Measurements from ENCODE around the gene SRM. TPM values are rescaled to one million over a fixed set of nuclear protein-coding genes. Genes with fewer than 3 reads are reported as not detected.
"Not testable (repeated sequence)": the region's sequence is repeated elsewhere in the genome, so short reads cannot be mapped to it uniquely, and the experiment has no call there.

SRM gene
- 7.4 and 10.8 TPM in 2 replicates for total RNA-seq

- Histone ChIP-seq H3K4me3 (ENCODE audit: low read depth, low read length) (peak within 1 kb of the TSS; percentile 98), H3K36me3 (ENCODE audit: control insufficient read depth, insufficient read depth, low read length) (peaks cover 20% of the 10 kb centered on the region), H3K27me3 (ENCODE audit: control insufficient read depth, insufficient read depth, low read length) (no peaks in the 10 kb centered on the region)
- FAIRE-seq (no peak), DNase-seq (ENCODE audit: low read depth) (peak; percentile 77)
- peak; percentile 36 for TF ChIP-seq CTCF (IDR thresholded peaks at IDR 0.05; ENCODE audit: insufficient read depth, low read length, severe bottlenecking)
Measured at GRCh38 chr1:11059968-11060830, at the start of gene SRM. Gene SRM (minus strand): TSS chr1:11060018. CDS start chr1:11059943, 75 bp downstream.

GRCh38 chr1:11109047-11109760, 49.4 kb upstream of the SRM start:
- TF ChIP-seq CTCF (IDR thresholded peaks at IDR 0.05; ENCODE audit: insufficient read depth, low read length, severe bottlenecking) = no peak
- no peak overlapping the region for H3K4me3 ChIP-seq (ENCODE audit: low read depth, low read length)
- H3K36me3 ChIP-seq (ENCODE audit: control insufficient read depth, insufficient read depth, low read length) = peaks cover 17% of the 10 kb centered on the region
- DNase-seq (ENCODE audit: low read depth) (no peak), FAIRE-seq (no peak)
- no peaks in the 10 kb centered on the region for H3K27me3 ChIP-seq (ENCODE audit: control insufficient read depth, insufficient read depth, low read length)

GRCh38 chr1:11107599-11107998, 47.8 kb upstream of the SRM start:
- DNase-seq (ENCODE audit: low read depth) (no peak), FAIRE-seq (no peak)
- H3K27me3 ChIP-seq (ENCODE audit: control insufficient read depth, insufficient read depth, low read length) = no peaks in the 10 kb centered on the region
- peaks cover 14% of the 10 kb centered on the region for H3K36me3 ChIP-seq (ENCODE audit: control insufficient read depth, insufficient read depth, low read length)
- no peak overlapping the region for H3K4me3 ChIP-seq (ENCODE audit: low read depth, low read length)
- no peak for TF ChIP-seq CTCF (IDR thresholded peaks at IDR 0.05; ENCODE audit: insufficient read depth, low read length, severe bottlenecking)

- no peaks in the 10 kb centered on the region for H3K27me3 ChIP-seq (ENCODE audit: control insufficient read depth, insufficient read depth, low read length)
- no peak for TF ChIP-seq CTCF (IDR thresholded peaks at IDR 0.05; ENCODE audit: insufficient read depth, low read length, severe bottlenecking)
- H3K4me3 ChIP-seq (ENCODE audit: low read depth, low read length) = no peak overlapping the region
- peaks cover 13% of the 10 kb centered on the region for H3K36me3 ChIP-seq (ENCODE audit: control insufficient read depth, insufficient read depth, low read length)
- FAIRE-seq (no peak), DNase-seq (ENCODE audit: low read depth) (no peak)
Measured at GRCh38 chr1:11105586-11105985, 45.8 kb upstream of the SRM start.

GRCh38 chr1:11101347-11101746, 41.5 kb upstream of the SRM start:
- Histone ChIP-seq H3K4me3 (ENCODE audit: low read depth, low read length) (no peak overlapping the region), H3K36me3 (ENCODE audit: control insufficient read depth, insufficient read depth, low read length) (peaks cover 3% of the 10 kb centered on the region), H3K27me3 (ENCODE audit: control insufficient read depth, insufficient read depth, low read length) (no peaks in the 10 kb centered on the region)
- TF ChIP-seq CTCF (IDR thresholded peaks at IDR 0.05; ENCODE audit: insufficient read depth, low read length, severe bottlenecking) = no peak
- DNase-seq (ENCODE audit: low read depth) (no peak), FAIRE-seq (no peak)

- H3K27me3 ChIP-seq (ENCODE audit: control insufficient read depth, insufficient read depth, low read length); FAIRE-seq; H3K4me3 ChIP-seq (ENCODE audit: low read depth, low read length); H3K36me3 ChIP-seq (ENCODE audit: control insufficient read depth, insufficient read depth, low read length); DNase-seq (ENCODE audit: low read depth): not testable (repeated sequence)
Measured at GRCh38 chr1:11100806-11101205, 41.0 kb upstream of the SRM start.

All from bronchial epithelial cell (primary cell).